ENCODE results near the gene ACACA. TPM values are rescaled to one million over a fixed set of nuclear protein-coding genes. Genes with fewer than 3 reads are reported as not detected.

The ACACA gene
- total RNA-seq, 1 donor, result 72.7 TPM

DNA sequence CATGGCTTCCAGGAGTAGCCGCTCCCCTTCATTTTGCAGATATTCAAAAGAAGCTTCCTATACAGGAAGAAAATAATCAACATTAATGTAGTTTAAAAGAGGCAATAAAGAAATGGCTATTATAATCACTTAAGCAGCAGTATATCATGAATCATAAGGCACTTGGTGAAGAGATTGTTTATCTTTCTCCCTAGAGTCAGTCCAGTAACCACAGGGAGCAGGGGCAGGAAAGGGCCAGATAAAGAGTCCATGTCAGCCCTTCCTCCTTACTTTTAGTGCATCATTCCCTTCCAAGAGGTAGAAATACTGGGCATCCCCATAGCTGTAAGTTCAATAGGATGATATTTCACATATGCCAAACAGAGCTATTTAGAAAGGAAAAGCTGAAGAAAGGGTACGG lies 215.4 kb downstream of the ACACA start:
- peak; percentile 41 for DNase-seq (ENCODE audit: low read depth)
- TF ChIP-seq, protein P1, sequence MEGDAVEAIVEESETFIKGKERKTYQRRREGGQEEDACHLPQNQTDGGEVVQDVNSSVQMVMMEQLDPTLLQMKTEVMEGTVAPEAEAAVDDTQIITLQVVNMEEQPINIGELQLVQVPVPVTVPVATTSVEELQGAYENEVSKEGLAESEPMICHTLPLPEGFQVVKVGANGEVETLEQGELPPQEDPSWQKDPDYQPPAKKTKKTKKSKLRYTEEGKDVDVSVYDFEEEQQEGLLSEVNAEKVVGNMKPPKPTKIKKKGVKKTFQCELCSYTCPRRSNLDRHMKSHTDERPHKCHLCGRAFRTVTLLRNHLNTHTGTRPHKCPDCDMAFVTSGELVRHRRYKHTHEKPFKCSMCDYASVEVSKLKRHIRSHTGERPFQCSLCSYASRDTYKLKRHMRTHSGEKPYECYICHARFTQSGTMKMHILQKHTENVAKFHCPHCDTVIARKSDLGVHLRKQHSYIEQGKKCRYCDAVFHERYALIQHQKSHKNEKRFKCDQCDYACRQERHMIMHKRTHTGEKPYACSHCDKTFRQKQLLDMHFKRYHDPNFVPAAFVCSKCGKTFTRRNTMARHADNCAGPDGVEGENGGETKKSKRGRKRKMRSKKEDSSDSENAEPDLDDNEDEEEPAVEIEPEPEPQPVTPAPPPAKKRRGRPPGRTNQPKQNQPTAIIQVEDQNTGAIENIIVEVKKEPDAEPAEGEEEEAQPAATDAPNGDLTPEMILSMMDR (IDR thresholded peaks at IDR 0.05; ENCODE audit: insufficient read depth, low read length), result no peak
- no peak overlapping the region for H3K4me3 ChIP-seq (ENCODE audit: low read depth, low read length)

GRCh38 chr17:37190493-37190892 lies 216.1 kb downstream of the ACACA start:
- H3K4me3 ChIP-seq (ENCODE audit: low read depth, low read length), result no peak overlapping the region
- no peak for DNase-seq (ENCODE audit: low read depth)
- TF ChIP-seq, protein P1 (IDR thresholded peaks at IDR 0.05; ENCODE audit: insufficient read depth, low read length), result peak; percentile 48

- H3K4me3 ChIP-seq (ENCODE audit: low read depth, low read length), result no peak overlapping the region
- DNase-seq (ENCODE audit: low read depth), result no peak
- TF ChIP-seq, protein P1 (IDR thresholded peaks at IDR 0.05; ENCODE audit: insufficient read depth, low read length), result no peak
Measured at GRCh38 chr17:37188157-37188556, 218.5 kb downstream of the ACACA start.

- DNase-seq (ENCODE audit: low read depth), result peak; percentile 30
- TF ChIP-seq, protein P1 (IDR thresholded peaks at IDR 0.05; ENCODE audit: insufficient read depth, low read length), result no peak
- no peak overlapping the region for H3K4me3 ChIP-seq (ENCODE audit: low read depth, low read length)
Measured at GRCh38 chr17:37187262-37187661, 219.4 kb downstream of the ACACA start.

DNA sequence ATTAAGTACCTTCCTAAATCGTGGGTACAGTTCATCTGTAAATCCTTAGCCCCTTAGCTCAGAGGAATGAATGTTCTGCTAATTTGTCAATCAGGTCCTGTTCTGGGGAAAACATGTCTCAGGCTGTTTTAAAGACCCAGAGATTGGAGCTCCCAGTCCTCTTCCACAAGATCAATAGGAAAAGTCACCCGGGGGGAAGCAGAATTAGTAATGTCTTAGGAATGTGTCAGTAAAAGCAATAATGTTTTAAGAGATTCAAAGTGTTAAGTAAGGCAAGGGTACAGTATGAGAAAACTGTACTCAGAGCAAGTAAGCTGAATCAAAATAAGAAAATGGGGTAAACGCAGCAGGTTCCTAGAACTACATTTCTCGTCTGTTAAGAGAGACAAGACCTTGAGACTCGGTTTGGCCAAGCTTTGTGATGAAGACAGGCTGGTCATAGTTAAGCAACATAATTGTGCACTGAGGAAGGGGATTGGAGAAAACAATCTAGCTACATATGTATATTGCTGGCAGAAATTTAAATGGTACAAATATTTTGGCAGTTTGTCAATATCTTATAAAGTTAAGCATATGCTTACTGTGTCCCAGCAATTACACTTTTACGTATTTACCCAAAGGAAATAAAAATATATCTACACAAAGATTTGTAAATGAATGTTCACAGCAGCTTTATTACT lies 223.7 kb downstream of the ACACA start:
- H3K4me3 ChIP-seq (ENCODE audit: low read depth, low read length), result no peak overlapping the region
- TF ChIP-seq, protein P1 (IDR thresholded peaks at IDR 0.05; ENCODE audit: insufficient read depth, low read length), result no peak
- no peak for DNase-seq (ENCODE audit: low read depth)

GRCh38 chr17:37180376-37180775 lies 226.3 kb downstream of the ACACA start:
- H3K4me3 ChIP-seq (ENCODE audit: low read depth, low read length), result no peak overlapping the region
- TF ChIP-seq, protein P1 (IDR thresholded peaks at IDR 0.05; ENCODE audit: insufficient read depth, low read length), result no peak
- DNase-seq (ENCODE audit: low read depth), result no peak

DNA sequence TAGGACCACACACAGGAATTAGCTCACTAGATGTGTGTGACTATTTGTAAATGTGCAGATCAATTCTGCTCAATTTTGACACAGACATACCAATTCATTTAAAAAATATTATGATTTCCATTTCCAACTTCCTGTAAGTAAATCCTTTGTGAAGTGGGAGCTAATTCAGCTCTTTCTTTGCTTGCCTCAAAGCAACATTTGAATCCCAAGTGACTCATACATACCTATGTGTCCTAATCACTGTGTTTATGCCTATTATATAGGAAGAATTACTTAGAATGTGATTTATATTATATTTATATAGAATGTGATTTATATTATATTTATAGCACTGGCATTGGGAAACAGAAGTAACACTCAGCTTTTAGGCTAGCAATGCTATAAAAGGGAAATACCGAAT lies 226.7 kb downstream of the ACACA start:
- TF ChIP-seq, protein P1 (IDR thresholded peaks at IDR 0.05; ENCODE audit: insufficient read depth, low read length), result no peak
- H3K4me3 ChIP-seq (ENCODE audit: low read depth, low read length), result no peak overlapping the region
- DNase-seq (ENCODE audit: low read depth), result peak; percentile 55

Data from fibroblast of the aortic adventitia (primary cell).